Erythroblast (primary cell): ENCODE results near the gene TMEM129.

Experiments used
- DNase-seq, 2 experiments: peaks; one replicate each; lab custom pipeline; 2025; lab: John Stamatoyannopoulos, UW
- GATA1 ChIP-seq: IDR thresholded peaks from 2 replicates; pipeline ENCODE4 v1.6.1; 2011; ENCODE audit warnings: low read depth, mild to moderate bottlenecking, control low read depth, low read length, moderate library complexity
- POLR2A ChIP-seq: IDR thresholded peaks from 2 replicates; pipeline ENCODE4 v1.6.1; 2011; ENCODE audit warnings: mild to moderate bottlenecking, low read length

The TMEM129 gene

GRCh38 chr4:1695913-1696312 is 25.2 kb downstream of the TMEM129 start:
- no peak for DNase-seq
- TF ChIP-seq POLR2A (no peak), GATA1 (no peak)

GRCh38 chr4:1693131-1693896 is 27.8 kb downstream of the TMEM129 start:
- TF ChIP-seq POLR2A (no peak), GATA1 (no peak)
- DNase-seq = peak; percentile 85 to 93

GRCh38 chr4:1691737-1692373 is 29.3 kb downstream of the TMEM129 start:
- no peak for DNase-seq
- TF ChIP-seq POLR2A (no peak), GATA1 (no peak)

GRCh38 chr4:1690698-1691097 is 30.4 kb downstream of the TMEM129 start:
- no peak for DNase-seq
- TF ChIP-seq GATA1 (no peak), POLR2A (peak; percentile 6)

GRCh38 chr4:1686440-1687036 is 34.6 kb downstream of the TMEM129 start:
- no peak for TF ChIP-seq POLR2A
- no peak for TF ChIP-seq GATA1
- DNase-seq = no peak

- TF ChIP-seq GATA1 = no peak
- no peak for TF ChIP-seq POLR2A
- no peak for DNase-seq
Observed at GRCh38 chr4:1685235-1686150, 35.6 kb downstream of the TMEM129 start.

- DNase-seq = no peak
- TF ChIP-seq POLR2A (no peak), GATA1 (no peak)
Observed at GRCh38 chr4:1684506-1685234, 36.5 kb downstream of the TMEM129 start.

GRCh38 chr4:1683736-1684505 is 37.2 kb downstream of the TMEM129 start, which contains the start of gene FAM53A:
Gene FAM53A, minus strand, starts transcription at chr4:1684313. Its CDS starts 15,572 bp downstream, at chr4:1668741.
- TF ChIP-seq GATA1 (no peak), POLR2A (peak; percentile 40)
- peak; percentile 93 to 97 for DNase-seq

GRCh38 chr4:1683261-1683735 is 37.8 kb downstream of the TMEM129 start:
- DNase-seq = peak; percentile 50 to 57
- no peak for TF ChIP-seq GATA1
- no peak for TF ChIP-seq POLR2A

GRCh38 chr4:1682860-1683259 is 38.3 kb downstream of the TMEM129 start:
- TF ChIP-seq POLR2A (no peak), GATA1 (no peak)
- DNase-seq = no peak

- TF ChIP-seq POLR2A (no peak), GATA1 (no peak)
- no peak for DNase-seq
Observed at GRCh38 chr4:1678244-1678643, 42.9 kb downstream of the TMEM129 start.
